NT2/D1 (cell line): ENCODE data around the gene YWHAQ.

ENCODE experiments used
- DNase-seq: peaks from one replicate; pipeline ENCODE4 v3.0.0-alpha.2; 2011; ENCODE audit warnings: low read depth, low spot score
- H3K27me3 ChIP-seq: 2 replicates; pipeline ENCODE4 v1.6.0; 2011; ENCODE audit warnings: mild to moderate bottlenecking; ENCODE audit not compliant: insufficient read length, insufficient read depth
- H3K36me3 ChIP-seq: 2 replicates; pipeline ENCODE4 v1.6.1; 2011; ENCODE audit warnings: mild to moderate bottlenecking, low read length, mixed read lengths; ENCODE audit not compliant: insufficient read depth, insufficient read length
- H3K4me1 ChIP-seq: 2 replicates; pipeline ENCODE4 v1.5.1; 2011; ENCODE audit not compliant: insufficient read depth, insufficient read length
- H3K4me3 ChIP-seq: 2 replicates; pipeline ENCODE4 v1.5.1; 2011; ENCODE audit warnings: low read depth; ENCODE audit not compliant: insufficient read length
- H3K9ac ChIP-seq: 2 replicates; pipeline ENCODE4 v1.6.0; 2011; ENCODE audit warnings: low read depth; ENCODE audit not compliant: insufficient read length
- H3K9me3 ChIP-seq: 2 replicates; pipeline ENCODE4 v1.5.1; 2011; ENCODE audit warnings: mild to moderate bottlenecking, low read length; ENCODE audit not compliant: insufficient read depth
- SUZ12 ChIP-seq: IDR thresholded peaks from 2 replicates; pipeline ENCODE4 v1.6.1; 2011; ENCODE audit not compliant: insufficient read length, insufficient read depth; ENCODE audit errors: extremely low read depth
- YY1 ChIP-seq: IDR thresholded peaks from 2 replicates; pipeline ENCODE4 v1.6.1; 2011; ENCODE audit not compliant: insufficient read length, insufficient read depth
- ZNF274 ChIP-seq: IDR thresholded peaks from 2 replicates; pipeline ENCODE4 v1.6.1; 2011; ENCODE audit warnings: mild to moderate bottlenecking, low read depth, low read length

The YWHAQ gene

GRCh38 chr2:9573013-9573720 is 57.6 kb downstream of the YWHAQ start:
- Histone ChIP-seq H3K27me3 (no peaks in the 10 kb centered on the region), H3K4me3 (no peak overlapping the region), H3K9me3 (no peaks in the 10 kb centered on the region), H3K9ac (no peak overlapping the region), H3K4me1 (no peaks in the 10 kb centered on the region), H3K36me3 (no peaks in the 10 kb centered on the region)
- TF ChIP-seq ZNF274 (no peak), SUZ12 (no peak), YY1 (no peak)
- DNase-seq: no peak

- DNase-seq: no peak
- Histone ChIP-seq H3K9ac (no peak overlapping the region), H3K4me1 (no peaks in the 10 kb centered on the region), H3K36me3 (peaks cover 4% of the 10 kb centered on the region), H3K4me3 (no peak overlapping the region), H3K27me3 (no peaks in the 10 kb centered on the region), H3K9me3 (no peaks in the 10 kb centered on the region)
- TF ChIP-seq YY1 (no peak), ZNF274 (no peak), SUZ12 (no peak)
These were observed 60.4 kb downstream of the YWHAQ start for GRCh38 chr2:9570182-9571060.

GRCh38 chr2:9565436-9566153 is 65.2 kb downstream of the YWHAQ start:
- peaks cover 5% of the 10 kb centered on the region for H3K36me3 ChIP-seq
- H3K4me1 ChIP-seq: no peaks in the 10 kb centered on the region
- TF ChIP-seq YY1 (no peak), SUZ12 (no peak)
- H3K9ac ChIP-seq: no peak overlapping the region
- no peaks in the 10 kb centered on the region for H3K27me3 ChIP-seq
- H3K4me3 ChIP-seq: no peak overlapping the region
- DNase-seq: no peak
- H3K9me3 ChIP-seq: no peaks in the 10 kb centered on the region

- TF ChIP-seq SUZ12 (no peak), ZNF274 (no peak), YY1 (no peak)
- H3K9ac ChIP-seq: no peak overlapping the region
- H3K4me3 ChIP-seq: no peak overlapping the region
- no peaks in the 10 kb centered on the region for H3K9me3 ChIP-seq
- peaks cover 3% of the 10 kb centered on the region for H3K4me1 ChIP-seq
- no peak for DNase-seq
- H3K36me3 ChIP-seq: peaks cover 2% of the 10 kb centered on the region
- no peaks in the 10 kb centered on the region for H3K27me3 ChIP-seq
These were observed 70.2 kb downstream of the YWHAQ start for GRCh38 chr2:9560628-9561027.

- H3K9ac ChIP-seq: no peak overlapping the region
These were observed 71.8 kb downstream of the YWHAQ start for GRCh38 chr2:9558948-9559381.

GRCh38 chr2:9556121-9556743 is 74.6 kb downstream of the YWHAQ start:
- no peak for TF ChIP-seq YY1
- no peak for TF ChIP-seq SUZ12
- no peak for TF ChIP-seq ZNF274
- H3K4me3 ChIP-seq: peak overlapping the region; percentile 80
- H3K4me1 ChIP-seq: peaks cover 3% of the 10 kb centered on the region
- H3K27me3 ChIP-seq: no peaks in the 10 kb centered on the region
- H3K9ac ChIP-seq: peak overlapping the region; percentile 89
- no peak for DNase-seq
- peaks cover 2% of the 10 kb centered on the region for H3K36me3 ChIP-seq
- H3K9me3 ChIP-seq: no peaks in the 10 kb centered on the region

More at GRCh38 chr2:9558948-9559381, 71.8 kb downstream of the YWHAQ start:
- Histone ChIP-seq H3K4me1 (peaks cover 3% of the 10 kb centered on the region), H3K9me3 (no peaks in the 10 kb centered on the region), H3K27me3 (no peaks in the 10 kb centered on the region), H3K4me3 (no peak overlapping the region), H3K36me3 (peaks cover 2% of the 10 kb centered on the region)
- TF ChIP-seq SUZ12: no peak
- no peak for TF ChIP-seq ZNF274
- TF ChIP-seq YY1: no peak
- peak; percentile 39 for DNase-seq
